Activated naive CD8-positive, alpha-beta T cell treated with anti-CD3 and anti-CD28 coated beads, Interleukin-2, amount 10 ng/mL, durations not matched to agents 7 days and 5 days (primary cell): ENCODE results near the gene DSE. TPM values are rescaled to one million over a fixed set of nuclear protein-coding genes. Genes with fewer than 3 reads are reported as not detected.

ENCODE experiments used
- ATAC-seq: fragments of 150-1000 bp; cut with Tn5 transposase; one replicate; pipeline ENCODE4 v1.10.0; 2021; ENCODE audit warnings: low read depth, moderate library complexity
- POLR2A ChIA-PET: fragments of 350-600 bp; sonication (Branson Sonifier 250); formaldehyde crosslinking; loops from one replicate; lab custom pipeline; 2021; ENCODE audit warnings: antibody characterized with exemption; lab: Charles Lee
- DNase-seq: peaks from one replicate; pipeline ENCODE4 v3.0.0; 2021
- H3K27ac Mint-ChIP-seq: one replicate; pipeline ENCODE4 v1.8.0; 2022; ENCODE audit warnings: mild to moderate bottlenecking, mixed read lengths
- H3K27me3 Mint-ChIP-seq: one replicate; pipeline ENCODE4 v1.8.0; 2022; ENCODE audit warnings: mild to moderate bottlenecking, moderate library complexity, mixed read lengths
- H3K36me3 Mint-ChIP-seq: one replicate; pipeline ENCODE4 v1.8.0; 2021; ENCODE audit warnings: mild to moderate bottlenecking, mixed read lengths
- H3K4me1 Mint-ChIP-seq: one replicate; pipeline ENCODE4 v1.8.0; 2021; ENCODE audit warnings: mixed read lengths
- H3K4me3 Mint-ChIP-seq: one replicate; pipeline ENCODE4 v1.8.0; 2022; ENCODE audit warnings: mild to moderate bottlenecking, moderate library complexity, mixed read lengths
- H3K9me3 Mint-ChIP-seq: one replicate; pipeline ENCODE4 v1.8.0; 2021; ENCODE audit warnings: mixed read lengths
- total RNA-seq, 2 experiments: library from RNA; stranded (reverse); gene quantifications; one replicate each; pipeline ENCODE4 v1.2.3, GENCODE V29; 2021

The DSE gene
- total RNA-seq, 2 experiments from 2014 or later = 3.9 to 4.1 TPM

- POLR2A ChIA-PET = no interaction called here
- DNase-seq = no peak
- Mint-ChIP-seq H3K27me3 (no peaks in the 10 kb centered on the region), H3K36me3 (no peaks in the 10 kb centered on the region), H3K4me3 (no peak overlapping the region), H3K27ac (no peak overlapping the region), H3K4me1 (peaks cover 1% of the 10 kb centered on the region), H3K9me3 (no peaks in the 10 kb centered on the region)
- no peak for ATAC-seq
Observed at GRCh38 chr6:116398316-116399010, 27.7 kb downstream of the DSE start.

DNA sequence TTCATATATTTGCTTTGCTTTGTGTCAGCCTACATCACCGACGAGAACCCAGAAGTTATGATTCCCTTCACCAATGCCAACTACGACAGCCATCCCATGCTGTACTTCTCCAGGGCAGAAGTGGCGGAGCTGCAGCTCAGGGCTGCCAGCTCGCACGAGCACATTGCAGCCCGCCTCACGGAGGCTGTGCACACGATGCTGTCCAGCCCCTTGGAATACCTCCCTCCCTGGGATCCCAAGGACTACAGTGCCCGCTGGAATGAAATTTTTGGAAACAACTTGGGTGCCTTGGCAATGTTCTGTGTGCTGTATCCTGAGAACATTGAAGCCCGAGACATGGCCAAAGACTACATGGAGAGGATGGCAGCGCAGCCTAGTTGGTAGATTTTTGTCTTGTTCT, 28.5 kb downstream of the DSE start:
- POLR2A ChIA-PET = no interaction called here

DNA sequence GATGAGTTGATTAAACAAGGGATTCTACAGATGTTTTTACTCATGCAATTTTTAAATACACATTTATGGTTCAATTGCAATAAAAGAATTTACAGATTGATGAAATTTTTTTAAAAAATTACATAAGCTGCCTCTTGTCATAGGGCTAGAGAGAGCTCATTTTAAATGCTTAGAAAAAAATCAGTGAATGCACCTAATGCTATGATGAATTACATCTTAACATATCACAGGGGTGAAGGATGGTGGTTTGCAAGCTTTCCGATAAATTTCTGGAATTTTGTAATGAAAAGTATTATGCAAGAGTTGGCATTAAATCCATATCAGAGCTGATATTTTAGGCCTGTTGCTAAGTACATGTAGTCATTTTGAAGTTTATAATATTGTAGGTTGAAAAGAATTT, 29.6 kb downstream of the DSE start:
- H3K36me3 Mint-ChIP-seq = no peaks in the 10 kb centered on the region
- H3K9me3 Mint-ChIP-seq = no peaks in the 10 kb centered on the region
- POLR2A ChIA-PET = no interaction called here
- H3K27me3 Mint-ChIP-seq = peaks cover 4% of the 10 kb centered on the region
- DNase-seq = no peak
- no peak overlapping the region for H3K4me3 Mint-ChIP-seq
- no peaks in the 10 kb centered on the region for H3K4me1 Mint-ChIP-seq
- no peak overlapping the region for H3K27ac Mint-ChIP-seq
- no peak for ATAC-seq

More for the DNA sequence above, 28.5 kb downstream of the DSE start:
- no peak overlapping the region for H3K4me3 Mint-ChIP-seq
- ATAC-seq (no peak), DNase-seq (no peak)
- H3K36me3 Mint-ChIP-seq = no peaks in the 10 kb centered on the region
- no peaks in the 10 kb centered on the region for H3K9me3 Mint-ChIP-seq
- H3K27ac Mint-ChIP-seq = no peak overlapping the region
- no peaks in the 10 kb centered on the region for H3K4me1 Mint-ChIP-seq
- H3K27me3 Mint-ChIP-seq = no peaks in the 10 kb centered on the region

DNA sequence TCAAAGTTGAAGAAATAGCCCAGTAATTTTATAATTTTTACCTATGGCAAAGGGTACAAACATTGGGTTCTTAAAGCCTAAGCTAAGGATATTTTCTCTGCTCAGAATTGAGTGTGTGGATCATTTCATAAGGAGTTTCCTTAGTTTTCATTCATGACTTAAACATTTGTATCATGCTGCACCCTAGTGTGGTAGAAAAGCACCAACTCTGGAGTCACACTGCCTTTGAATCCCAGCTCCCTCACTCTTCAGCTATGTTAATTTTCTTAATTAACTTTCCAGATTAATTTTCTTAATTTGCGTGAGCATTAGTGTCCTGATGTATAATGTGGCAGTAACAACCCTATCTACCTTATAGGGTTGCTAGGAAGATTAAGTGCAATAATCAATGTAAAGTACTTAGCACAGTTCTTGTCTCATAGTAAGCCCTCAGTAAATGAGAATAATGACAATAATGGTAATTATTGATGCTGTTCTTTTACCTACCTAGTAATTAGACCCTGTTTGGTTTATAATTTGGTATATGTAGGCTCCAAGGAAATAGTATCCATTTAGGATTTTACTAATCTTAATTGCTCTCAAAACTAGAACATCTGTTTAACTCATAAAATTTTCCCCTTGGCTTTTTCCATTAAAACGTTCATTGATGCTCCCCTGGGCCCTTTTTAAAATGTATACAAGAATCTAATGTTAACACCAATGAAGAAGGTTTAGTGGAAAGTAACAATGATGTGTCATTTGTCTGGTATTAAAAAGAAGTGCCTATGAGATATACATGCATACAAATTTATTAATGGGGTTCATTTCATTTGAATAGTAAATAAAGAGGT, 31.6 kb downstream of the DSE start:
- H3K4me1 Mint-ChIP-seq = peaks cover 2% of the 10 kb centered on the region
- DNase-seq (no peak), ATAC-seq (no peak)
- no peak overlapping the region for H3K4me3 Mint-ChIP-seq
- POLR2A ChIA-PET = no interaction called here
- H3K9me3 Mint-ChIP-seq = peaks cover 2% of the 10 kb centered on the region
- H3K27me3 Mint-ChIP-seq = peaks cover 11% of the 10 kb centered on the region
- H3K36me3 Mint-ChIP-seq = peaks cover 3% of the 10 kb centered on the region
- H3K27ac Mint-ChIP-seq = no peak overlapping the region

GRCh38 chr6:116403205-116403604, 32.5 kb downstream of the DSE start:
- Mint-ChIP-seq H3K36me3 (peaks cover 3% of the 10 kb centered on the region), H3K9me3 (peaks cover 2% of the 10 kb centered on the region), H3K27ac (no peak overlapping the region), H3K4me3 (no peak overlapping the region), H3K27me3 (peaks cover 14% of the 10 kb centered on the region), H3K4me1 (peaks cover 2% of the 10 kb centered on the region)
- ATAC-seq = no peak
- POLR2A ChIA-PET = no interaction called here
- no peak for DNase-seq

DNA sequence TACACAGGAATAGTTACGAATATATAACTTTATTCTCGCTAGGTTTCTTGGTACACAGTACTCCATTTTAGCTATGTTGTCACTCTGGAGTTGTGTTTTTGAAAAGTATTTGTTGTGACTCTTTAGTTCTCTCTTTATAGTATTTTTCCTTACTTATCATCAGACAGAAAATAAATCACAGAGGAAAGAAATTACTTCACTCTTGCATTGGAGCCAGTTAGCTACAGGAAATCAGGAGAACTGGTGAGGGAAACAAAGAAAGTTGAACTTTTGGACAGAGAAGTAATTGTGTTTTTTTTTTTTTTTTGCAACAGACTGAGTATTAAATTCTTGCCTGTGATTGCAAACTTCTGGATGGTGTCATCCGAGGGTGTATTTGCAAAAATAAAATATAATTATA, 33.9 kb downstream of the DSE start:
- ATAC-seq (no peak), DNase-seq (no peak)
- Mint-ChIP-seq H3K9me3 (peaks cover 2% of the 10 kb centered on the region), H3K36me3 (peaks cover 3% of the 10 kb centered on the region), H3K27me3 (peaks cover 14% of the 10 kb centered on the region), H3K4me1 (peaks cover 2% of the 10 kb centered on the region), H3K27ac (no peak overlapping the region), H3K4me3 (no peak overlapping the region)
- POLR2A ChIA-PET = no interaction called here

DNA sequence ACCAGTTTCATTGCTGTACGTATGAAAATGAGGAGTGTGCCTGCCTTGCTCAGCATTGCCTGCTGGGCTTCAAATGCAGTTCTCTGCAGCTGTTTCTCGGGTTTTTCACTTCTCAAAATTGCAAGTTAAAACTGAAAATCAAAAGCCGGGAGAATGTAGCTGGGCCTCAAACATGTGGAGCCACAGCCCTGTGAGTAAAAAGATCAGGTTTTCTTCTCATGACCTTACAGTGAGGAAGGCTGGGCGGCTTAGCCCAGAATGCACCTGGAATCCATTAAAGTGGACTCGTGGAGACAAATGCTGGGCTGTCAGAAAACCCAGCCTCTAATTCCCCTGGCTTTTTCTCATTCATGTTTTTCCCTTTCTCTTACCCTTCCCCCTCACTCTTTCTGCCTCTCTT, 34.4 kb downstream of the DSE start:
- ATAC-seq (no peak), DNase-seq (no peak)
- H3K36me3 Mint-ChIP-seq = peaks cover 3% of the 10 kb centered on the region
- peaks cover 14% of the 10 kb centered on the region for H3K27me3 Mint-ChIP-seq
- H3K4me3 Mint-ChIP-seq = no peak overlapping the region
- peaks cover 2% of the 10 kb centered on the region for H3K4me1 Mint-ChIP-seq
- H3K27ac Mint-ChIP-seq = no peak overlapping the region
- H3K9me3 Mint-ChIP-seq = peaks cover 2% of the 10 kb centered on the region
- POLR2A ChIA-PET = no interaction called here

DNA sequence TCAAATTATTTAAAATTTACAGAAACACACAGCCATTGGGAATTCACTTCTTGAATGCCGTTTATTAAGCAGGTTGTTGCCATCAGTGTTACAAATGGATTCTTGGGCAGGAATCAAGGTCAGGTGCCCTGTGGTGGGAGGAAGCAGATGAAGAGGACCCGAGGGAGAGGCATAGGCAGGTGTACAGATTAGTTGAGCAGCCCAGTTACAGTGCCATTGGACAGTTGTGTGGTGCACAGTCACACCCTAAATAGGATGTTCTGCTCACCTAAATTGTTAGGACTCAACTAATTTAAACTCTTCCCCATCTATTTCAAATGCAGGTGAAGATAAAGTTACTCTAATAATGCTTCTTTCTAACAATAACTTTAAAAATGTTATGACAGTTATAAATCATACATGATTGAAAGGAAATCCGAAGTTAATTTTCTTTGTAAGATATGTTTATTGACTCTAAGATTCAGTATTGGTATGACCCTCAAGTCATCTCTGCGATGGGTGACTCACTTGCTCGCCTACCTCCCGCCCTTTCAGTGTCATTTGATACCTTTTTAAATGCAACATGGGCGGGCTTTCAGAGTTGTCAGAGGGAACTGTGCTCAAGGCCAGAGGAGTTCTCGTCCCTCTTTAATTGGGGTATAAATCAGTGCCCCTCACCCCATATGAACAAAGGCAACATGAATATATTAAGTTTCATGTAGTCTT, 35.1 kb downstream of the DSE start:
- Mint-ChIP-seq H3K4me1 (peaks cover 2% of the 10 kb centered on the region), H3K27ac (no peak overlapping the region), H3K4me3 (no peak overlapping the region), H3K9me3 (peaks cover 2% of the 10 kb centered on the region), H3K36me3 (peaks cover 3% of the 10 kb centered on the region), H3K27me3 (peaks cover 14% of the 10 kb centered on the region)
- POLR2A ChIA-PET = no interaction called here
- no peak for DNase-seq
- no peak for ATAC-seq

DNA sequence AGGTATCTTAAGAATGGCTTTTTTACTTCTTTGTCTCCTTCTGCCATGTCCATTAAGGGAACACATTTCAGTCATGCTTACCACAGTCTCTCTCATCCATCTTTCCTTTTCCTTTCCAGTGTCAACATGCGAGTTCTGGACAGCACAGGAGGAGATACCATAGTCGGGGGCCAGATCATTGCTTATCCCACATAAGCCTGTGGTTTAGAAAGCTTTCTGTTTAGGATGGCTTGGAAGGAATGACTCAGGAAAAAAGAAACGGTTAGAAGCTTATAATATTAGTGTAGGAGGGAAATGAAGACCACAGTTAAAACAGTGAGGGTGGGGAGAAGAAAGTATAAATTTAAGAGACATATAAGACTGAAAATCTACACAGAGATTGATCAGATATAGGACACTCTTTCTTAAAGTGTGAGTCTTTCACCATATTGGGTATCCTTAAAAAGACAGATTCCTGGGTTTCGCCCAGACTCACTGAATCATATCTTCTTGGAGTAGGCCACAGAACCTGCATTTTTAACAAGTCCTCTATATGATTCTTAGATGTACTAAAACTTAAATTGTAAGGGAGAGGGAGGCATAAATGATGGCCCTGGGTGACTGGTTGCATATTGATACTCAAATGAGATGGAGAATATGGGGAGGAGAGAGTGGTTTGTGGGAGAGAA, 36.1 kb downstream of the DSE start:
- peaks cover 2% of the 10 kb centered on the region for H3K9me3 Mint-ChIP-seq
- H3K4me3 Mint-ChIP-seq = no peak overlapping the region
- H3K4me1 Mint-ChIP-seq = peaks cover 2% of the 10 kb centered on the region
- no peak for ATAC-seq
- no peak overlapping the region for H3K27ac Mint-ChIP-seq
- H3K27me3 Mint-ChIP-seq = peaks cover 14% of the 10 kb centered on the region
- peaks cover 3% of the 10 kb centered on the region for H3K36me3 Mint-ChIP-seq
- POLR2A ChIA-PET = no interaction called here
- DNase-seq = no peak

DNA sequence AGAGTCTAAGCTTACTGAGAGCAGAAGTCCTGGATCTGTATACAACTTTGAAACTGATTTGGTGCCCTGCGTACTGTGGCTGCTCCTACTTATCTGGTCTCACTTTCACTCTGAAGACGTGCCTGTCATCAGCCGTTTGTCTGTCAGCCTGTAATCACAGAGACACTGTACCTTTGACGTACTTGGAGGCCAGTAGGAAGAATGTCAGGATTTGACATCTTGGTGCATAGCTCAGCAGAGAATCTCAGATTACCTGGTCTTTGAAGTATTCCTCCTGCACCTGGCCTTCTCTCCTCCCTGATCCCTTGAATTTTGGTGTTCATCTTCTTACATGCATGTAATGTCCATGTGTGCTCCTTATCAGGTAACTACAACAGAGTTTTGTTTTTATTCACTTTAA, 37.7 kb downstream of the DSE start:
- POLR2A ChIA-PET = no interaction called here
- H3K4me1 Mint-ChIP-seq = peaks cover 2% of the 10 kb centered on the region

GRCh38 chr6:116409756-116410155, 39.0 kb downstream of the DSE start:
- POLR2A ChIA-PET = no interaction called here

More for the DNA sequence above, 37.7 kb downstream of the DSE start:
- Mint-ChIP-seq H3K36me3 (peaks cover 3% of the 10 kb centered on the region), H3K4me3 (no peak overlapping the region), H3K27me3 (peaks cover 14% of the 10 kb centered on the region), H3K27ac (no peak overlapping the region), H3K9me3 (peaks cover 2% of the 10 kb centered on the region)
- DNase-seq = no peak
- ATAC-seq = no peak

GRCh38 chr6:116411284-116411623, 40.5 kb downstream of the DSE start:
- H3K4me3 Mint-ChIP-seq = no peak overlapping the region
- peaks cover 2% of the 10 kb centered on the region for H3K4me1 Mint-ChIP-seq
- DNase-seq (no peak), ATAC-seq (no peak)
- peaks cover 3% of the 10 kb centered on the region for H3K36me3 Mint-ChIP-seq
- peaks cover 2% of the 10 kb centered on the region for H3K9me3 Mint-ChIP-seq
- POLR2A ChIA-PET = no interaction called here
- H3K27me3 Mint-ChIP-seq = peaks cover 10% of the 10 kb centered on the region
- H3K27ac Mint-ChIP-seq = no peak overlapping the region

More at GRCh38 chr6:116409756-116410155, 39.0 kb downstream of the DSE start:
- H3K36me3 Mint-ChIP-seq = peaks cover 3% of the 10 kb centered on the region
- peaks cover 2% of the 10 kb centered on the region for H3K9me3 Mint-ChIP-seq
- no peak overlapping the region for H3K27ac Mint-ChIP-seq
- DNase-seq (no peak), ATAC-seq (no peak)
- H3K27me3 Mint-ChIP-seq = peaks cover 14% of the 10 kb centered on the region
- peaks cover 2% of the 10 kb centered on the region for H3K4me1 Mint-ChIP-seq
- no peak overlapping the region for H3K4me3 Mint-ChIP-seq

DNA sequence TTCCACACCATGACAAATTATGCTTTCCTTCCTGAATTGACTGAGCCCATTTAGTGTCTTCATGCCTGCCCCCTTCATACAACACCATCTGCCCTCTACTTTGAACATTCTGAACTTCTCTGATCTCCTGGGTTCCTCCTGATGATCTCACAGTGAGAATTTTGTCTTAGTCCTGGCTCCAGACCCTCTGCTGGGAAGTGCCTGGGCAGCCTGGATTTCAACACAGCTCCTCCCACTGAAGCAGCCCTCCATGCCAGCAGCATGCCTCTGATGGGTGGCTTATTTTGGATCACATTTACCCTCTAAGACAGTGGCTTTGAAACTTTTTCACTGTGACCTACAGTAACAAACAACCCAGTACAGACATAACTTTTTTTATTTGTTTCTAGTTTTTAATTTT, 41.5 kb downstream of the DSE start:
- peaks cover 6% of the 10 kb centered on the region for H3K27me3 Mint-ChIP-seq
- no peaks in the 10 kb centered on the region for H3K36me3 Mint-ChIP-seq
- H3K4me3 Mint-ChIP-seq = no peak overlapping the region
- no peaks in the 10 kb centered on the region for H3K4me1 Mint-ChIP-seq
- H3K9me3 Mint-ChIP-seq = no peaks in the 10 kb centered on the region
- H3K27ac Mint-ChIP-seq = no peak overlapping the region
- ATAC-seq = no peak
- POLR2A ChIA-PET = no interaction called here
- no peak for DNase-seq
